Colonic mucosa (tissue), 4 donors: Measurements from ENCODE around the gene MAP4. TPM values are rescaled to one million over a fixed set of nuclear protein-coding genes. Genes with fewer than 3 reads are reported as not detected.
"Not testable (repeated sequence)": the region's sequence is repeated elsewhere in the genome, so short reads cannot be mapped to it uniquely, and the experiment has no call there.

Source experiments
- DNase-seq: peaks from one replicate; pipeline ENCODE4 v3.0.0-alpha.2; 2020
- H3K27ac ChIP-seq: fragments of 200-600 bp; one replicate; pipeline ENCODE4 v1.8.0; 2021
- H3K27me3 ChIP-seq: fragments of 200-600 bp; one replicate; pipeline ENCODE4 v1.8.0; 2021
- H3K36me3 ChIP-seq: fragments of 200-600 bp; one replicate; pipeline ENCODE4 v1.8.0; 2021
- H3K4me1 ChIP-seq: fragments of 200-600 bp; one replicate; pipeline ENCODE4 v1.8.0; 2021; ENCODE audit warnings: mild to moderate bottlenecking
- H3K4me3 ChIP-seq: fragments of 200-600 bp; one replicate; pipeline ENCODE4 v1.8.0; 2021
- H3K9ac ChIP-seq, 2 donors: one replicate each; pipeline ENCODE4 v1.7.0; 2013; ENCODE audit warnings: control low read depth in 2 of 2, low read depth in 2 of 2, low read length in 2 of 2
- H3K9me3 ChIP-seq: fragments of 200-600 bp; one replicate; pipeline ENCODE4 v1.8.0; 2021
- intact Hi-C: fragments of 100-400 bp; cut with DNase I; formaldehyde crosslinking; loops from one replicate; pipeline ENCODE4 v1.14.1; 2022
- total RNA-seq, 2 donors: library from RNA; stranded (reverse); fragmentation: NEBNext Ultra II Directional in 1 of 2; extraction: Animal tissue kit (Norgen Biotek cat#: 25700) in 1 of 2; gene quantifications; one replicate each; pipeline ENCODE4 v1.2.1, GENCODE V29; 2021
- TF ChIP-seq, protein P1 (sequence below): fragments of 200-600 bp; IDR thresholded peaks from one replicate; pipeline ENCODE4 v1.8.0; 2022; ENCODE audit warnings: antibody characterized with exemption, mild to moderate bottlenecking
- donor health status: healthy.
- donor health status: DM: no; HTN: no; CAD: no.
- donor health status: DM: no; HTN: no; CAD: no.

Gene MAP4
- total RNA-seq, 2 donors from 2014 or later, result 117 to 132 TPM

DNA sequence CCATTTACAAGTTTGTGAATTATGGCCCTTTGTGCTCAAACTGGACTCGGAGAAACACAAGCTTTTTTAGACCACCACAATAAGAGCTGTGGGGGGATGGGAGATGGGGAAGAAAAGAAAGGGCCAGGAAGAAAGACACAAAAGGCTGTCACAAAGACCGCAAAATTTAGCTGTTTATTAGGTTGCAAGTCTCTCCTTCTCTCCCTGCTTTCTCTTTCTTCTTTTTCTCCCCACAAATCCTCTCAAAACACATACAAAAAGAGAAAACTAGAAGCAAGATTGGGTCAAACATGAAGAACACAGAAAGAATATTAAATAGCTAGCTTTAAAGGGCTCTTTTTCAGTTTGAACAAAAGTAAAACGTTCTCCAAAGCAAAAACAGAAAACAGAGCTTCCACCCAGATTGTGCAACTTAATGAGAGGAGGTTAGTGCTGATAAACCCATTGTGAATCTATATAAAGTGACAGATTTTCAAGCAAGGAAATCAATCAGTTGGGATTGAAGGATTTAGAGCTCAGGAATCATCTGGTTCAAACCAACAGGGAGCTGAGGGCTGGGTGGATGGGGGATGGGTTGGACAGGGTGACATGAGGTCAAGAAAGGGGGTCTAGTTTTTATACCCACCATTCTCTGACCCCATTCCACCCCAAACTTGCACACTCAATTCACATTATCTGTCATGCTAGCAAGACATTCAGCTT, 125.9 kb downstream of the MAP4 start:
- DNase-seq, result no peak
- no peak overlapping the region for H3K27ac ChIP-seq
- intact Hi-C loops, result no loop called here
- no peaks in the 10 kb centered on the region for H3K4me1 ChIP-seq
- TF ChIP-seq, protein P1, sequence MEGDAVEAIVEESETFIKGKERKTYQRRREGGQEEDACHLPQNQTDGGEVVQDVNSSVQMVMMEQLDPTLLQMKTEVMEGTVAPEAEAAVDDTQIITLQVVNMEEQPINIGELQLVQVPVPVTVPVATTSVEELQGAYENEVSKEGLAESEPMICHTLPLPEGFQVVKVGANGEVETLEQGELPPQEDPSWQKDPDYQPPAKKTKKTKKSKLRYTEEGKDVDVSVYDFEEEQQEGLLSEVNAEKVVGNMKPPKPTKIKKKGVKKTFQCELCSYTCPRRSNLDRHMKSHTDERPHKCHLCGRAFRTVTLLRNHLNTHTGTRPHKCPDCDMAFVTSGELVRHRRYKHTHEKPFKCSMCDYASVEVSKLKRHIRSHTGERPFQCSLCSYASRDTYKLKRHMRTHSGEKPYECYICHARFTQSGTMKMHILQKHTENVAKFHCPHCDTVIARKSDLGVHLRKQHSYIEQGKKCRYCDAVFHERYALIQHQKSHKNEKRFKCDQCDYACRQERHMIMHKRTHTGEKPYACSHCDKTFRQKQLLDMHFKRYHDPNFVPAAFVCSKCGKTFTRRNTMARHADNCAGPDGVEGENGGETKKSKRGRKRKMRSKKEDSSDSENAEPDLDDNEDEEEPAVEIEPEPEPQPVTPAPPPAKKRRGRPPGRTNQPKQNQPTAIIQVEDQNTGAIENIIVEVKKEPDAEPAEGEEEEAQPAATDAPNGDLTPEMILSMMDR, result no peak
- no peak overlapping the region for H3K9ac ChIP-seq
- no peaks in the 10 kb centered on the region for H3K9me3 ChIP-seq
- no peak overlapping the region for H3K4me3 ChIP-seq
- no peaks in the 10 kb centered on the region for H3K27me3 ChIP-seq
- no peaks in the 10 kb centered on the region for H3K36me3 ChIP-seq

DNA sequence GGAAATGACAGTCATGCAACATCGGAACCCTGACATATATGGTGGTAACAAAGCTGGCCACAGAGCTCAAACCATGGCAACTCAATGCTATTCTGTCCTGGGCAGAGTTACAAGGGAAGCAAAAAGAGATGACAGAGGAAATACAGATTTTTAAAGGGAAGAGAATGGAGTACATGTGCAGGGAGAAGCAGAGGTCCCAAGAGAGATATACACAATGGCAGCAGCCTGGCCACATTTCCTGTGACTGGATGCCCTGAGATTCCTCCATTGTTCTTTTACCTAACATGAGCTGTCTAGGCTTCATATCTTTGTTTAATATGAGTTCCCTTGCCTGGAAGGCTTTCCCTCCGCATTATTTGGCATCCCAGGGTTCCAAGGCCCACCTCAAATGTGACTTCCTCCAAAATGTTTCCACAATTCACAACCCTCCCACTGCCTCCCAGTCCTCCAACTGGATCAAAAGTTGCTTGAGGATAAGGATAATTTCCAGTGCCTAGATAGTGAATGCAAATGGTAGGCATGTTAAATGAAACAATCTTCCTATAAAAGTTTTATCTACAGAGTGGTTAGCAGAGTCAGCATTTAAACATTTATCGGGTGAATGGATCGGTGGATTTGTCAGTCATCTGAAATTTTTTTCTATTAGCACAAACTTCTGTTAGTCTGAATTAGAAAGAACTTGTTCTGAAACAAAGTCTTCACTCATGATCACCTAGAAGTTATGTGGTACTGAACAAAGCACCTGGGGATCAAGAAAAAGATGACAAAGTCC, 127.0 kb downstream of the MAP4 start:
- DNase-seq, result no peak
- Histone ChIP-seq H3K27me3 (no peaks in the 10 kb centered on the region), H3K4me3 (no peak overlapping the region), H3K9me3 (no peaks in the 10 kb centered on the region), H3K27ac (no peak overlapping the region), H3K9ac (no peak overlapping the region), H3K36me3 (no peaks in the 10 kb centered on the region), H3K4me1 (no peaks in the 10 kb centered on the region)
- TF ChIP-seq, protein P1, result no peak
- intact Hi-C loops, result no loop called here

DNA sequence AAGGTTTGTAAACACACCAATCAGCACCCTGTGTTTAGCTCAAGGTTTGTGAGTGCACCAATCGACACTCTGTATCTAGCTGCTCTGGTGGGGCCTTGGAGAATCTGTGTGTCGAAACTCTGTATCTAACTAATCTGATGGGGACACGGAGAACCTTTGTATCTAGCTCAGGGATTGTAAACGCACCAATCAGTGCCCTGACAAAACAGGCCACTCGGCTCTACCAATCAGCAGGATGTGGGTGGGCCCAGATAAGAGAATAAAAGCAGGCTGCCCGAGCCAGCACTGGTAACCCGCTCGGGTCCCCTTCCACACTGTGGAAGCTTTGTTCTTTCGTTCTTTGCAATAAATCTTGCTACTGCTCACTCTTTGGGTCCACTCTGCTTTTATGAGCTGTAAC, 128.2 kb downstream of the MAP4 start:
- H3K27ac ChIP-seq, H3K4me3 ChIP-seq, H3K36me3 ChIP-seq, H3K9ac ChIP-seq, intact Hi-C loops, H3K9me3 ChIP-seq, H3K4me1 ChIP-seq, DNase-seq, H3K27me3 ChIP-seq: not testable (repeated sequence)

DNA sequence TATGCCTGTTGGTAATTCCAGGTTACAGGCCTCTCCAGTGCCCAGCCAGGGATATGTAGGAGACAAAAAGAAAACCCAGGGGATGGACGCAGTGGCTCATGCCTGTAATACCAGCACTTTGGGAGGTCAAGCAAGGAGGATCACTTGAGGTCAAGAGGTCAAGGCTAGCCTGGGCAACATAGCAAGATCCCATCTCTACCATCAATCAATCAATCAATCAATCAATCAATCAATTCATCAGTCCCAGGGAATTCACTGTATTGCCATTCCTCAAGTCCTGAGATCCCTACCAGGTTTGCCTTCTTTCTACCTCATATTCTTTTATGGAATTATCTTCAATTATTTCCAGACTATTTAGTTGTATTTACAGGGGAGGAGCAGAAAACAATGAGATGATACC, 131.0 kb downstream of the MAP4 start:
- intact Hi-C loops, result no loop called here
- H3K27ac ChIP-seq, result no peak overlapping the region
- H3K36me3 ChIP-seq, result no peaks in the 10 kb centered on the region
- H3K9me3 ChIP-seq, result no peaks in the 10 kb centered on the region
- DNase-seq, result no peak
- no peaks in the 10 kb centered on the region for H3K4me1 ChIP-seq
- TF ChIP-seq, protein P1, result no peak
- H3K27me3 ChIP-seq, result no peaks in the 10 kb centered on the region
- no peak overlapping the region for H3K4me3 ChIP-seq
- H3K9ac ChIP-seq, result no peak overlapping the region

DNA sequence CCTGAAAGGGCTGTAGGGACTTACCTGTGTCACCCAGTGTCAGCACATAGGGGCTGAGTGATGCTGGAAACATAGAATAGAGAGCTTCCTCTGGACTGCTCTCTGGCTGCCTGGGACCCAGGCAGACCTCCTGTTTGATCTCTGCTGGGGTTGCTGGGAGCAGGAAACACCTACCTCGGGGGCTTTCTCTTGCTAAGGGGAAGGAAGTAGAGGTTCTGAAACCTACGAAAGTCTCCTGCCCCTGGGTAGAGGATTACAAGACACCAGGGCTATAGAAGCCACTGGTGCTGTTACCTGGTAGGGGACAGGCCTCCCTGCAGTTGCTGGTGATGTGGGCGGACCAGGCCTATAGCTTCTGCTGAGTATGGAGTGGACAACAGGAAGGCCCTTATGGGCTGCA, 131.6 kb downstream of the MAP4 start:
- no peak overlapping the region for H3K9ac ChIP-seq
- no peaks in the 10 kb centered on the region for H3K9me3 ChIP-seq
- no peak for DNase-seq
- H3K4me3 ChIP-seq, result no peak overlapping the region
- intact Hi-C loops, result no loop called here
- no peaks in the 10 kb centered on the region for H3K36me3 ChIP-seq
- TF ChIP-seq, protein P1, result no peak
- H3K4me1 ChIP-seq, result no peaks in the 10 kb centered on the region
- H3K27me3 ChIP-seq, result no peaks in the 10 kb centered on the region
- no peak overlapping the region for H3K27ac ChIP-seq

DNA sequence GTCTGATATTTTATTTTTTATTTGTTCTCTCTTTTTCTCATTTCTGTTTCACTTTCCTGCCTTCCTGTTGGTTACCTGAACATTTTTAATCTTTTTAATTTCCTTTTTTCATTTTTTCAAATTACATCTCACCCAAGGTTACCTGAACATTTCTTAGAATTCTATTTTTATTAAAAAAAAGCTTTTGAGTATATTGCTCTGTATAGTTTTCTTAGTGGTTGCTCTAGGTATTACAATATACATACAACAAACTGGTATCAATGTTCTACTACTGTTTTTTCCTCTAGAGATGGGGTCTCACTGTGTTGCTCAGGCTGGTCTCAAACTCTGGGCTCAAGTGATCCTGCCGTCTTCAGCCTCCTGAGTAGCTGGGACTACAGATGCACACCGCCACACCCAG, 133.9 kb downstream of the MAP4 start:
- intact Hi-C loops, result no loop called here
- no peak for DNase-seq
- H3K4me3 ChIP-seq, result no peak overlapping the region
- H3K36me3 ChIP-seq, result no peaks in the 10 kb centered on the region
- no peaks in the 10 kb centered on the region for H3K4me1 ChIP-seq
- H3K27me3 ChIP-seq, result no peaks in the 10 kb centered on the region
- TF ChIP-seq, protein P1, result no peak
- H3K27ac ChIP-seq, result no peak overlapping the region
- H3K9me3 ChIP-seq, result no peaks in the 10 kb centered on the region
- H3K9ac ChIP-seq, result no peak overlapping the region
